Liver (tissue), 3 donors: Measurements from ENCODE around the gene TEX36.

ENCODE experiments used
- CTCF ChIP-seq: fragments of 150-350 bp; IDR thresholded peaks from 2 replicates; pipeline ENCODE4 v1.5.1; 2017; ENCODE audit warnings: improper control_type of control experiment, low read depth, low read length; ENCODE audit not compliant: missing input control
- HNF4A ChIP-seq, 2 donors: conservative IDR thresholded peaks; 2 replicates each; pipeline ENCODE4 v1.6.1; 2016; ENCODE audit warnings: antibody characterized with exemption in 2 of 2, mild to moderate bottlenecking in 2 of 2
- REST ChIP-seq: IDR thresholded peaks from 2 replicates; pipeline ENCODE4 v1.6.1; 2016; ENCODE audit warnings: antibody characterized with exemption, mild to moderate bottlenecking
- RXRA ChIP-seq, 2 donors: IDR thresholded peaks; 2 replicates each; pipeline ENCODE4 v1.6.1; 2017 to 2018; ENCODE audit warnings: antibody characterized with exemption in 2 of 2, mild to moderate bottlenecking in 1 of 2
- YY1 ChIP-seq: IDR thresholded peaks from 2 replicates; pipeline ENCODE4 v1.6.1; 2016; ENCODE audit warnings: antibody characterized with exemption, mild to moderate bottlenecking
- donor health status: healthy.
- donor health status: healthy.

- TF ChIP-seq CTCF (no peak), HNF4A (conservative IDR thresholded peaks at IDR 0.05) (no peak), YY1 (no peak), REST (no peak), RXRA (IDR thresholded peaks at IDR 0.05) (no peak)
Observed at GRCh38 chr10:125611756-125612155, 71.2 kb downstream of the TEX36 start.
